HepG2 (cell line): ENCODE data around the gene UAP1L1. TPM values are rescaled to one million over a fixed set of nuclear protein-coding genes. Genes with fewer than 3 reads are reported as not detected.

Experiments used
- AGO2 ChIP-seq: fragments of 200-400 bp; formaldehyde crosslinking; optimal IDR thresholded peaks from 2 replicates; pipeline ENCODE3; 2017; ENCODE audit warnings: mild to moderate bottlenecking, low read depth, low read length, moderate library complexity
- AHDC1 ChIP-seq: sonication (generic); formaldehyde crosslinking; IDR thresholded peaks from 2 replicates; pipeline ENCODE4 v1.5.1; 2020; ENCODE audit warnings: mild to moderate bottlenecking, missing genetic modification reagents, borderline replicate concordance
- ATF2 ChIP-seq: sonication (generic); formaldehyde crosslinking; IDR thresholded peaks from 2 replicates; pipeline ENCODE4 v1.4.0; 2020; ENCODE audit warnings: missing genetic modification reagents
- BHLHE40 ChIP-seq: IDR thresholded peaks from 2 replicates; pipeline ENCODE4 v1.6.1; 2011; ENCODE audit warnings: low read length, improper control_type of control experiment
- CENPX ChIP-seq: sonication (generic); formaldehyde crosslinking; IDR thresholded peaks from 2 replicates; pipeline ENCODE4 v1.9.0; 2021; ENCODE audit warnings: mild to moderate bottlenecking, missing genetic modification reagents, moderate library complexity
- EZH2 ChIP-seq: conservative IDR thresholded peaks from 2 replicates; pipeline ENCODE4 v1.6.1; 2012; ENCODE audit warnings: mild to moderate bottlenecking, low read depth, low read length, moderate library complexity
- HCFC1 ChIP-seq: fragments of 150-350 bp; IDR thresholded peaks from 2 replicates; pipeline ENCODE4 v1.6.1; 2014; ENCODE audit warnings: low read depth, low read length
- IRF2 ChIP-seq: IDR thresholded peaks from 2 replicates; pipeline ENCODE4 v1.6.1; 2018; ENCODE audit warnings: missing genetic modification reagents, missing compliant biosample characterization
- MED13 ChIP-seq: sonication (generic); formaldehyde crosslinking; IDR thresholded peaks from 2 replicates; pipeline ENCODE4 v1.5.0; 2020; ENCODE audit warnings: missing genetic modification reagents
- SMAD1 ChIP-seq: sonication (generic); formaldehyde crosslinking; IDR thresholded peaks from 2 replicates; pipeline ENCODE4 v1.4.0; 2020; ENCODE audit warnings: missing genetic modification reagents, low read depth, mild to moderate bottlenecking, borderline replicate concordance
- SP2 ChIP-seq: sonication (generic); formaldehyde crosslinking; IDR thresholded peaks from 2 replicates; pipeline ENCODE4 v1.5.1; 2020; ENCODE audit warnings: mild to moderate bottlenecking, missing genetic modification reagents
- SP5 ChIP-seq: IDR thresholded peaks from 2 replicates; pipeline ENCODE4 v1.6.1; 2016; ENCODE audit warnings: low read depth, borderline replicate concordance
- YY1 ChIP-seq: IDR thresholded peaks from 2 replicates; pipeline ENCODE4 v1.6.1; 2011; ENCODE audit warnings: low read length, low read depth, moderate library complexity, mild to moderate bottlenecking; ENCODE audit not compliant: insufficient read depth, insufficient replicate concordance
- ZIK1 ChIP-seq: sonication (generic); formaldehyde crosslinking; IDR thresholded peaks from 2 replicates; pipeline ENCODE4 v1.5.0; 2020; ENCODE audit warnings: mild to moderate bottlenecking, low read depth, missing genetic modification reagents, borderline replicate concordance
- ZNF235 ChIP-seq: sonication (generic); formaldehyde crosslinking; IDR thresholded peaks from 2 replicates; pipeline ENCODE4 v1.8.1; 2023; ENCODE audit warnings: mild to moderate bottlenecking, missing genetic modification reagents, borderline replicate concordance
- ZNF333 ChIP-seq: sonication (generic); formaldehyde crosslinking; IDR thresholded peaks from 2 replicates; pipeline ENCODE4 v1.4.0; 2020; ENCODE audit warnings: mild to moderate bottlenecking, missing genetic modification reagents, borderline replicate concordance
- ZNF746 ChIP-seq: sonication (generic); formaldehyde crosslinking; IDR thresholded peaks from 2 replicates; pipeline ENCODE4 v1.8.0; 2022; ENCODE audit warnings: mild to moderate bottlenecking, missing genetic modification reagents
- polyA plus RNA-seq, 8 experiments: library from polyadenylated mRNA; depleted of rRNA in 3 of 8; stranded (reverse) in 7 of 8; unstranded in 1 of 8; fragments of >200 nt; fragmentation: Illumina TruSeq in 4 of 8; extraction: Trizol in 4 of 8; gene quantifications; 2 replicates each; pipeline versions ENCODE4 v1.2.1 to v1.2.3, GENCODE V29; 2011 to 2016; ENCODE audit warnings: low read depth in 4 of 8, missing spikeins in 1 of 8, mixed read lengths in 1 of 8; ENCODE audit not compliant: insufficient read depth in 1 of 8
- total RNA-seq, 5 experiments: library from RNA; depleted of rRNA; stranded (reverse); fragments of >200 nt; fragmentation: Illumina TruSeq; extraction: Trizol; gene quantifications; 2 replicates each; pipeline ENCODE4 v1.2.3, GENCODE V29; 2016; ENCODE audit warnings: low read depth in 1 of 5
- TF ChIP-seq, protein P1 (sequence below): sonication (generic); formaldehyde crosslinking; IDR thresholded peaks from 2 replicates; pipeline ENCODE4 v1.4.0; 2020; ENCODE audit warnings: missing genetic modification reagents
- TF ChIP-seq, protein P2 (sequence below): sonication (generic); formaldehyde crosslinking; IDR thresholded peaks from 2 replicates; pipeline ENCODE4 v1.4.0; 2020; ENCODE audit warnings: mild to moderate bottlenecking, missing genetic modification reagents

The UAP1L1 gene
- total and polyA plus RNA-seq, 2 of the 13 experiments (the other 11 are each of a cell fraction or from before 2014, with no cell fraction given) = 5.4 to 6.4 TPM

- no peak for TF ChIP-seq AHDC1 (CRISPR knock-in tag)
- TF ChIP-seq CENPX = no peak
- peak; percentile 43; the same call in 1 of the 2 replicates for TF ChIP-seq HCFC1
- no peak; the same call in 1 of the 2 replicates for TF ChIP-seq ZNF746
- peak; percentile 16; the same call in 1 of the 2 replicates for TF ChIP-seq BHLHE40
- TF ChIP-seq EZH2 = no peak
- TF ChIP-seq SP5 (CRISPR knock-in tag) = peak; percentile 66
- TF ChIP-seq IRF2 = 0 out of 2 replicates have a peak, but pooled peaks have one; percentile 41
- peak; percentile 67 for TF ChIP-seq ATF2 (CRISPR knock-in tag)
- peak; percentile 85 for TF ChIP-seq AGO2
- TF ChIP-seq, protein P1, sequence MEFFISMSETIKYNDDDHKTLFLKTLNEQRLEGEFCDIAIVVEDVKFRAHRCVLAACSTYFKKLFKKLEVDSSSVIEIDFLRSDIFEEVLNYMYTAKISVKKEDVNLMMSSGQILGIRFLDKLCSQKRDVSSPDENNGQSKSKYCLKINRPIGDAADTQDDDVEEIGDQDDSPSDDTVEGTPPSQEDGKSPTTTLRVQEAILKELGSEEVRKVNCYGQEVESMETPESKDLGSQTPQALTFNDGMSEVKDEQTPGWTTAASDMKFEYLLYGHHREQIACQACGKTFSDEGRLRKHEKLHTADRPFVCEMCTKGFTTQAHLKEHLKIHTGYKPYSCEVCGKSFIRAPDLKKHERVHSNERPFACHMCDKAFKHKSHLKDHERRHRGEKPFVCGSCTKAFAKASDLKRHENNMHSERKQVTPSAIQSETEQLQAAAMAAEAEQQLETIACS (CRISPR knock-in tag) = peak; percentile 56; the same call in 1 of the 2 replicates
- peak; percentile 55; the same call in 1 of the 2 replicates for TF ChIP-seq ZIK1 (CRISPR knock-in tag)
- TF ChIP-seq ZNF235 (CRISPR knock-in tag) = peak; percentile 66; the same call in 1 of the 2 replicates
- no peak; the same call in 1 of the 2 replicates for TF ChIP-seq MED13 (CRISPR knock-in tag)
- TF ChIP-seq SMAD1 = no peak
- 0 out of 2 replicates have a peak, but pooled peaks have one; percentile 8 for TF ChIP-seq ZNF333
- no peak; the same call in 1 of the 2 replicates for TF ChIP-seq SP2 (CRISPR knock-in tag)
- peak; percentile 90 for TF ChIP-seq YY1
- TF ChIP-seq, protein P2, sequence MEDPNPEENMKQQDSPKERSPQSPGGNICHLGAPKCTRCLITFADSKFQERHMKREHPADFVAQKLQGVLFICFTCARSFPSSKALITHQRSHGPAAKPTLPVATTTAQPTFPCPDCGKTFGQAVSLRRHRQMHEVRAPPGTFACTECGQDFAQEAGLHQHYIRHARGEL (CRISPR knock-in tag) = no peak
Observed at GRCh38 chr9:137086531-137087408, 9.5 kb downstream of the UAP1L1 start, which contains the start of gene MAN1B1 (continued).
